K562 (cell line): Measurements from ENCODE around the gene UPF1. TPM values are rescaled to one million over a fixed set of nuclear protein-coding genes. Genes with fewer than 3 reads are reported as not detected.

Source experiments
- ATAC-seq: fragments of 200-7000 bp; cut with Tn5 transposase; 3 replicates; pipeline ENCODE4 v1.9.1; 2020; ENCODE audit warnings: moderate library complexity
- BruUV-seq: library from RNA; stranded (reverse); fragments of 400-500 nt; replicated peaks from 2 replicates; lab custom pipeline; 2021; lab: Mats Ljungman, UMichigan
- CTCF ChIA-PET: fragments of 300-600 bp; formaldehyde crosslinking; extraction: SDS; loops from one replicate; lab custom pipeline; 2021; ENCODE audit warnings: low intra/inter-chr PET ratio; lab: Yijun Ruan, JAX
- POLR2A ChIA-PET: fragments of 300-600, 350-650 bp; sonication (Branson Sonifier 250); formaldehyde crosslinking; extraction: SDS; loops from one replicate; lab custom pipeline; 2021; ENCODE audit warnings: antibody characterized with exemption, inconsistent platforms; lab: Yijun Ruan, JAX
- DNase-seq, 4 experiments: peaks; one replicate each; pipeline versions ENCODE4 v3.0.0 to v3.0.0-alpha.2; 2011 to 2018; ENCODE audit warnings: low spot score in 3 of 4, mixed read lengths in 3 of 4; ENCODE audit errors: extremely low read depth in 1 of 4
- FAIRE-seq: peaks from 2 replicates; lab custom pipeline; 2011; peaks lifted over from hg19 to GRCh38; lab: Jason Lieb, UNC
- H2AFZ ChIP-seq: 2 replicates; pipeline ENCODE4 v1.6.0; 2011; ENCODE audit warnings: low read depth, low read length, control low read depth, inconsistent platforms
- H3K27ac ChIP-seq: fragments of 200-600 bp; 3 replicates; pipeline ENCODE4 v1.8.0; 2011; ENCODE audit warnings: low read depth, mild to moderate bottlenecking, control low read depth, inconsistent platforms, low read length, moderate library complexity, mixed read lengths; ENCODE audit errors: extremely low read depth
- H3K27me3 ChIP-seq, 2 experiments: fragments of 300-600 bp in 1 of 2; 2 replicates in 1 of 2; 3 replicates in 1 of 2; pipeline versions ENCODE4 v1.6.0 to v1.8.0; 2011; ENCODE audit warnings: inconsistent platforms in 2 of 2, low read length in 2 of 2, mild to moderate bottlenecking in 1 of 2, mixed read lengths in 1 of 2, moderate library complexity in 1 of 2; ENCODE audit not compliant: control insufficient read depth in 2 of 2, insufficient read depth in 2 of 2
- H3K36me3 ChIP-seq: fragments of 300-600 bp; 3 replicates; pipeline ENCODE4 v1.8.0; 2011; ENCODE audit warnings: mild to moderate bottlenecking, low read length, inconsistent platforms; ENCODE audit not compliant: control insufficient read depth, insufficient read depth
- H3K4me1 ChIP-seq, 2 experiments: fragments of 200-600 bp in 1 of 2; replicated peaks in 1 of 2; 2 replicates in 1 of 2; 3 replicates in 1 of 2; pipeline versions ENCODE4 v1.5.1 to v1.8.0; 2011; ENCODE audit warnings: inconsistent platforms in 2 of 2, low read length in 2 of 2, mild to moderate bottlenecking in 1 of 2, mixed read lengths in 1 of 2, moderate library complexity in 1 of 2; ENCODE audit not compliant: control insufficient read depth in 2 of 2, insufficient read depth in 2 of 2
- H3K4me2 ChIP-seq: 2 replicates; pipeline ENCODE4 v1.6.1; 2011; ENCODE audit warnings: low read length, control low read depth, inconsistent platforms, mixed read lengths; ENCODE audit not compliant: insufficient read depth
- H3K4me3 ChIP-seq: fragments of 200-600 bp; sonication (generic), shearing (Covaris generic); 2 replicates; pipeline ENCODE4 v1.5.1; 2016; ENCODE audit warnings: control low read depth, inconsistent platforms
- H3K79me2 ChIP-seq: fragments of 200-600 bp; 3 replicates; pipeline ENCODE4 v1.8.0; 2011; ENCODE audit warnings: low read length, inconsistent platforms; ENCODE audit not compliant: control insufficient read depth, insufficient read depth
- H3K9ac ChIP-seq, 2 experiments: 2 replicates each; pipeline versions ENCODE4 v1.6.0 to v1.6.1; 2011; ENCODE audit warnings: low read depth in 2 of 2, low read length in 2 of 2, control low read depth in 1 of 2, inconsistent platforms in 1 of 2, mild to moderate bottlenecking in 1 of 2, mixed read lengths in 1 of 2; ENCODE audit not compliant: insufficient read depth in 1 of 2
- H3K9me1 ChIP-seq: one replicate; pipeline ENCODE4 v1.6.0; 2011; ENCODE audit warnings: inconsistent platforms, mild to moderate bottlenecking, low read length, moderate library complexity; ENCODE audit not compliant: control insufficient read depth, insufficient read depth
- H3K9me3 ChIP-seq: replicated peaks from 2 replicates; pipeline ENCODE4 v1.5.1; 2011; ENCODE audit warnings: low read depth, low read length, inconsistent platforms; ENCODE audit not compliant: control insufficient read depth, insufficient read depth
- H4K20me1 ChIP-seq: replicated peaks from 2 replicates; pipeline ENCODE4 v1.6.1; 2011; ENCODE audit warnings: low read length, inconsistent platforms, mixed read lengths; ENCODE audit not compliant: control insufficient read depth, insufficient read depth
- ELK3 ChIP-seq: fragments of 450-650 bp; formaldehyde crosslinking; IDR thresholded peaks from 2 replicates; pipeline ENCODE4 v1.4.0; 2020; ENCODE audit warnings: mild to moderate bottlenecking
- NR2F6 ChIP-seq: fragments of 450-650 bp; formaldehyde crosslinking; IDR thresholded peaks from 2 replicates; pipeline ENCODE4 v1.4.0; 2020; ENCODE audit warnings: mild to moderate bottlenecking
- POLR2G ChIP-seq: fragments of 200-400 bp; formaldehyde crosslinking; IDR thresholded peaks from 2 replicates; pipeline ENCODE4 v1.6.1; 2017; ENCODE audit warnings: low read depth, mild to moderate bottlenecking, antibody characterized with exemption, low read length, moderate library complexity
- SMAD4 ChIP-seq: fragments of 250-450 bp; sonication (Bioruptor Pico); conservative IDR thresholded peaks from 2 replicates; pipeline ENCODE4 v1.8.0; 2021; ENCODE audit warnings: inconsistent platforms, mild to moderate bottlenecking, moderate library complexity
- TBP ChIP-seq: optimal IDR thresholded peaks from 2 replicates; pipeline ENCODE3; 2011; ENCODE audit warnings: low read depth, low read length, improper control_type of control experiment
- ZNF232 ChIP-seq: sonication (generic); formaldehyde crosslinking; IDR thresholded peaks from 2 replicates; pipeline ENCODE4 v1.8.0; 2022; ENCODE audit warnings: mild to moderate bottlenecking, missing genetic modification reagents
- ZNF695 ChIP-seq: fragments of 450-650 bp; formaldehyde crosslinking; IDR thresholded peaks from 2 replicates; pipeline ENCODE4 v1.4.0; 2020; ENCODE audit warnings: mild to moderate bottlenecking, moderate library complexity
- WGBS: fragments of 100-300 bp; shearing (Covaris generic); methylation state at CpG from one replicate; pipeline ENCODE4 v1.1.6; 2016; ENCODE audit warnings: low coverage, mixed read lengths; ENCODE audit not compliant: insufficient coverage; ENCODE audit errors: missing lambda C conversion rate; 5-methylcytosine and 5-hydroxymethylcytosine counted together
- in situ Hi-C: fragments of 300-500 bp; cut with MboI; formaldehyde crosslinking; loops from 4 replicates; pipeline ENCODE4 v1.15.0; 2018; ENCODE audit warnings: inconsistent platforms, mixed read lengths
- intact Hi-C: fragments of 100-400 bp; cut with micrococcal nuclease; formaldehyde crosslinking; loops from 2 replicates; pipeline ENCODE4 v1.14.2; 2022
- polyA plus RNA-seq, 8 experiments: library from polyadenylated mRNA; depleted of rRNA in 4 of 8; stranded (reverse) in 5 of 8; unstranded in 3 of 8; fragments of >200 nt; fragmentation: Nextera tagmentation in 2 of 8; fragmentation: Illumina TruSeq in 1 of 8; extraction: Ambion mirVana in 2 of 8; extraction: Trizol in 1 of 8; gene quantifications; 2 replicates each; pipeline versions ENCODE4 v1.2.1 to v1.2.3, GENCODE V29; 2011 to 2014; ENCODE audit warnings: inconsistent platforms in 1 of 8, missing spikeins in 1 of 8
- total RNA-seq, 7 experiments: library from RNA; depleted of rRNA in 6 of 7; stranded (reverse); fragments of >200 nt in 6 of 7; fragmentation: Illumina TruSeq in 2 of 7; extraction: Trizol in 2 of 7; gene quantifications; 2 replicates each; pipeline versions ENCODE4 v1.2.1 to v1.2.3, GENCODE V29; 2011 to 2021; ENCODE audit warnings: low replicate concordance in 1 of 7
- TF ChIP-seq, protein P1 (sequence below): fragments of 250-450 bp; sonication (Bioruptor Pico); IDR thresholded peaks from 2 replicates; pipeline ENCODE4 v1.5.0; 2021; ENCODE audit warnings: mild to moderate bottlenecking, moderate library complexity

Gene UPF1
- total and polyA plus RNA-seq, 9 of the 15 experiments (the other 6 are each of a cell fraction or from before 2014, with no cell fraction given): 0.34 to 103 (median 27.9) TPM

DNA sequence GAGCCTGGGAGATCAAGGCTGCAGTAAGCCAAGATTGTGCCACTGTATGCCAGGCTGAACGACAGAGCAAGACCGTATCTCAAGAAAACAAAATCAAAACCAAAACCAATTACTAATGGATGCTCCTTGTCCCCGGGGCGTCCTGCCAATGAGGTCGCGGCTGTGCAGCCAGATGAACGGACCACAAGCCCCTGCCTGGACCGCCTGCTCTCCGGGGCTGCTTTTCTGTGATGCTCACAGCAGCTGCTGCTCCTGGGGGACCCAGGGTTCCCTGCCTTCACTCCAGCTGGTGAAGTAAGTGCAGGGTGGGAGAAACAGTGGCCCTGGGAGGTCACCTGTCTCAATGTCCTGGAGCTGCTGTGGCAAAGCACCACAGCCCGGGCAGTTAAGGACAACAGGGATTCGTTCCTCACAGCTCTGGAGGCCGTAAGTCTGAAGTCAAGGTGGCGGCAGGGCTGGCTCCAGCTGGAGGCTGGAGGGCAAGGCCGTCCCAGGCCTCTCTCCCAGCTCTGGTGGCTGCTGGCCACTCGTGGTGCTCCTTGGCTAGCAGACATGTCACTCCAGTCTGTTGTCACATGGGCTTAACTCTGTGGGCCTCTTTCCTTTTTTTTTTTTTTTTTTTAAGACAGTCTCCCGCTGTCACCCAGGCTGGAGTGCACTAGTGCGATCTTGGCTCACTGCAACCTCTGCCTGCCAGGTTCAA is 77.3 kb downstream of the UPF1 start:
- CTCF ChIA-PET: no interaction called here
- TF ChIP-seq POLR2G (peak; percentile 40), SMAD4 (CRISPR knock-in tag) (no peak), ZNF695 (no peak), ELK3 (CRISPR knock-in tag) (no peak), TBP (no peak), ZNF232 (CRISPR knock-in tag) (no peak), NR2F6 (CRISPR knock-in tag) (no peak)
- TF ChIP-seq, protein P1, sequence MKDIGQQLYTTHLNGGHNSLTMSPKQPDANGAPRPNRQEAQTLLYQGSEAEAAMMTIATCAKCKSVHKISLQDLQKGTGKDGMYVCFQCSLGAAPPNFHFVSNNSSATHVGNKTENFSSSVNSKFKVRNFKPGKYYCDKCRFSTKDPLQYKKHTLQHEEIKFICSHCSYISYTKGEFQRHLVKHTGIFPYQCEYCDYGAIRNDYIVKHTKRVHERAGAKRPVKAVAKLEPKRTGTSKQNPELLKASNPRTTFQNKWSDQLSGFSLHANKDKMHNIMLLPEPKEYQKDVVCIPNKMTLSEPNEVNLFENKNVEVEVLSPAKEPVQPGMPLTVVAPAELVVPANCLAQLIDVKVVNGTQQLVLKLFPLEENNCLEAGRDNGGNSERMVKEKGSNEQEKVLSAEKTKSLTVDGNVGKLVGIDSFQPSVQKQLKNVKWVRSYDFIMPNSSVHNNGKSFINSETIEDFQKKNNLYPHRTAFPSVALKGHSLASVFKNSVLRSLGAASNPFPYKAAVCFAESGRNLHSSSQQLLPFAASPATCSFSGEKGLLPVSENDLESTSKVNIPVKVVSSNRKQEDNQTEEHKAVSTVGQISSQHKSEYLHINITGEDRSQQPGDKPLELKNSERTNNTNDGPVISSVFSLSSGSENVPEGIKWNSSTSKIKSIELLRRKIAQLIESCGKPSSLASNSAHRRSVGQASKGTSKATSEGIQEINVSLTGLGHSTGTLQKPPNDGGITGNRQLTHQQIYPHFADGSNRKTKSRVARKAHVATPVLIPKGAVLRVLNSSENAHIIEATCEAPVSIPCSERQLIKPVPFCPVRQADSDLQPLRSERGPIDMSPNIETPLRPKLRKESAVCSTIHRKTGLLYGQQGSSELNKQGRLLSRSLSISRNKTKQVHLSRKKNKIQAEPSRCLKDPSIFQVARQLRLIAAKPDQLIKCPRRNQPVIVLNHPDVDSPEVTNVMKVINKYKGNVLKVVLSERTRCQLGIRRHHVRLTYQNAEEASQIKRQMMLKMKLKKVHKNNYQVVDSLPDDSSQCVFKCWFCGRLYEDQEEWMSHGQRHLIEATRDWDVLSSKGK (CRISPR knock-in tag): no peak

More for the DNA sequence above, 77.3 kb downstream of the UPF1 start:
- no peaks in the 10 kb centered on the region for H3K9me1 ChIP-seq
- no peak overlapping the region for H2AFZ ChIP-seq
- no peak for DNase-seq
- H3K79me2 ChIP-seq: peaks cover 10% of the 10 kb centered on the region; the same call in 2 of the 3 replicates
- peaks cover 5% of the 10 kb centered on the region; the same call in 1 of the 2 replicates for H4K20me1 ChIP-seq
- POLR2A ChIA-PET: interaction anchor here (0.6 to 4.4 kb wide), 7 partner anchors 8 to 75 kb away, joined by 3 to 37 read pairs (median 4); partner anchors contain the start of genes COPE and DDX49
- no peaks in the 10 kb centered on the region for H3K9me3 ChIP-seq
- no peak overlapping the region for H3K27ac ChIP-seq
- H3K4me1 ChIP-seq: peaks cover 0 to 51% of the 10 kb centered on the region in 2 experiments; a peak in 2 of 5 replicates
- no peak for FAIRE-seq
- BruUV-seq: TSS peak; percentile 25
- WGBS: 87% methylated on average over 16 of the region's 17 CpGs
- no peaks in the 10 kb centered on the region for H3K27me3 ChIP-seq
- H3K9ac ChIP-seq: no peak overlapping the region
- in situ Hi-C loops (no loop called here), intact Hi-C loops (no loop called here)
- H3K4me2 ChIP-seq: no peak overlapping the region
- H3K36me3 ChIP-seq: peaks cover 77% of the 10 kb centered on the region; the same call in 2 of the 3 replicates
- ATAC-seq: no peak
- H3K4me3 ChIP-seq: no peak overlapping the region
